Uterus (tissue), 4 donors: ENCODE results near the gene TMEM72. TPM values are rescaled to one million over a fixed set of nuclear protein-coding genes. Genes with fewer than 3 reads are reported as not detected.
"Not testable (repeated sequence)": the region's sequence is repeated elsewhere in the genome, so short reads cannot be mapped to it uniquely, and the experiment has no call there.

Experiments used
- DNase-seq, 2 donors: peaks; one replicate each; pipeline ENCODE4 v3.0.0-alpha.2; 2019 to 2020
- H3K27ac ChIP-seq, 2 donors: fragments of 200-600 bp; sonication (generic); 1 replicate in 1 of 2; 2 replicates in 1 of 2; pipeline ENCODE4 v1.5.1; 2016 to 2018
- H3K27me3 ChIP-seq, 2 donors: fragments of 200-600 bp; sonication (generic); one replicate each; pipeline ENCODE4 v1.5.1; 2018 to 2019; ENCODE audit warnings: control low read depth in 1 of 2
- H3K36me3 ChIP-seq, 2 donors: fragments of 200-600 bp; sonication (generic); one replicate each; pipeline ENCODE4 v1.5.1; 2019; ENCODE audit warnings: control low read depth in 1 of 2
- H3K4me1 ChIP-seq, 2 donors: fragments of 200-600 bp; sonication (generic); one replicate each; pipeline ENCODE4 v1.5.1; 2018 to 2019; ENCODE audit warnings: control low read depth in 1 of 2
- H3K4me3 ChIP-seq, 2 donors: fragments of 200-600 bp; sonication (generic); 1 replicate in 1 of 2; 2 replicates in 1 of 2; pipeline ENCODE4 v1.5.1; 2018 to 2019; ENCODE audit warnings: mild to moderate bottlenecking in 1 of 2
- H3K9me3 ChIP-seq, 2 donors: fragments of 200-600 bp; sonication (generic); one replicate each; pipeline ENCODE4 v1.5.1; 2019; ENCODE audit warnings: control low read depth in 1 of 2
- POLR2A ChIP-seq, 2 donors: fragments of 450-650 bp; IDR thresholded peaks; one replicate each; pipeline ENCODE4 v1.6.1; 2016; ENCODE audit warnings: antibody characterized with exemption in 2 of 2, mild to moderate bottlenecking in 1 of 2, moderate library complexity in 1 of 2
- intact Hi-C: fragments of 100-400 bp; cut with DNase I; formaldehyde crosslinking; loops from one replicate; pipeline ENCODE4 v1.15.1; 2023; ENCODE audit warnings: low total_unique reads
- total RNA-seq, 4 donors: library from RNA; depleted of rRNA in 3 of 4; stranded (reverse); fragments of >200 nt in 3 of 4; gene quantifications; one replicate each; pipeline versions ENCODE4 v1.1.0 to v1.2.4, GENCODE V29; 2014 to 2023
- TF ChIP-seq, protein P1 (sequence below), 4 experiments: fragments of 200-600 bp in 2 of 4; fragments of 450-650 bp in 2 of 4; sonication (generic) in 2 of 4; IDR thresholded peaks; one replicate each; pipeline ENCODE4 v1.5.1; 2016 to 2019; ENCODE audit warnings: antibody characterized with exemption in 4 of 4, mild to moderate bottlenecking in 2 of 4, moderate library complexity in 1 of 4
- donor health status: DM: yes; HTN: yes; CAD: no.

TMEM72 gene
- total RNA-seq, 4 donors from 2014 or later, result 0.69 TPM; not detected in 3

DNA sequence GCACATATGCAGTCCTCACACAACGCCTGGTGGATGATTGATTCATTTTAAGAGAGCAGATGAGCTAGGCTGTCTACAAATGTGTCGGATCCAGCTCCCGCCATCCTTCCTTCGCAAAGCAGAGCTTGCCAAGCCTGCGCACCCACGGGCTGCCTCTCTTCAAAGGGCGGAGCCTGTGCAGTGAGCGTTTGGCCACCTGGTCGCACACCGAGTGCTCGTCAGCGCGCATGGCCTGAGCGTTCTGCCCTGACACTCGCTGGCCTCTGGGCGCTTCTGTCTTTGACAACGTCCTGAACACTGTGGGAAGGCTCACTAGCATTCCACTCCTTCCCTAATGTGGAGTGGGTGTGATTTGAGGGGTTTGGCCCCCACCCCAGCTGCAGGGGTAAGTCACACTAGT, 47.1 kb upstream of the TMEM72 start:
- Histone ChIP-seq H3K4me1 (no peaks in the 10 kb centered on the region), H3K27me3 (no peaks in the 10 kb centered on the region), H3K9me3 (no peaks in the 10 kb centered on the region), H3K27ac (peak overlapping the region; percentile 71 to 81), H3K4me3 (peak overlapping the region; percentile 25 to 58), H3K36me3 (no peaks in the 10 kb centered on the region)
- intact Hi-C loops, result no loop called here
- TF ChIP-seq, protein P1, sequence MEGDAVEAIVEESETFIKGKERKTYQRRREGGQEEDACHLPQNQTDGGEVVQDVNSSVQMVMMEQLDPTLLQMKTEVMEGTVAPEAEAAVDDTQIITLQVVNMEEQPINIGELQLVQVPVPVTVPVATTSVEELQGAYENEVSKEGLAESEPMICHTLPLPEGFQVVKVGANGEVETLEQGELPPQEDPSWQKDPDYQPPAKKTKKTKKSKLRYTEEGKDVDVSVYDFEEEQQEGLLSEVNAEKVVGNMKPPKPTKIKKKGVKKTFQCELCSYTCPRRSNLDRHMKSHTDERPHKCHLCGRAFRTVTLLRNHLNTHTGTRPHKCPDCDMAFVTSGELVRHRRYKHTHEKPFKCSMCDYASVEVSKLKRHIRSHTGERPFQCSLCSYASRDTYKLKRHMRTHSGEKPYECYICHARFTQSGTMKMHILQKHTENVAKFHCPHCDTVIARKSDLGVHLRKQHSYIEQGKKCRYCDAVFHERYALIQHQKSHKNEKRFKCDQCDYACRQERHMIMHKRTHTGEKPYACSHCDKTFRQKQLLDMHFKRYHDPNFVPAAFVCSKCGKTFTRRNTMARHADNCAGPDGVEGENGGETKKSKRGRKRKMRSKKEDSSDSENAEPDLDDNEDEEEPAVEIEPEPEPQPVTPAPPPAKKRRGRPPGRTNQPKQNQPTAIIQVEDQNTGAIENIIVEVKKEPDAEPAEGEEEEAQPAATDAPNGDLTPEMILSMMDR (IDR thresholded peaks at IDR 0.05), result no peak
- TF ChIP-seq POLR2A (IDR thresholded peaks at IDR 0.05), result no peak
- DNase-seq, result peak in 1 of 2 donors; percentile 34

DNA sequence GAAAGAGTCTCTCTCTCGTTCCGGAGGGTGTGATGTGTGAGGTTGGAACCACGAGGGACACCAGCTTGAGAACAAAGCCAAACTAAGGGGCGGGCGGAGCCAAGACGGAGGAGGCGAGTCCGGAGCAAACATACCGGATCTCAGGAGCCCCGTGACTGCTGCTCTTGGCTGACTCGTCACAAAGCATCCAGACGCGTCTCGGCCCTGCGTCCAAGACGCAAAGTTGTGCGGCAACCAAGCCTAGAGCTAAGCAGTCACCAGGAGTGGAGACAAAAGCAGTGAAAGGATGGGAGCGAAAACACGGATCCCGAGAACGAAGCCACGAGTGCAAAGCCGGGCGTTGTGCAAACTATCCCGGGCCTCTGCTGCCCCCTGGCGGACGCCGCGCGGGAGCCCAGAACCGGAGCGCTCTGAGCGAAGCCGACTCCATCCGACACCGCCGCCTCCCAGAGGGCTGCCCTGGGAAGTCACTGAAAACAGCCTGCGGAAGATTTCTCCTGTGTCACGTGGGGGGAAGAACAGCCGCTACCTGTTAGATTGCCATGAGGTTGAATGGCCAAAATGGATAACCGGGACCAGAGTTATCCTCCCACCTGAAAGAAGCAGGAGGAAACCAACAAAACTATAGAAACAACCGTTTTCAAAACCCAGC, 46.4 kb upstream of the TMEM72 start:
- TF ChIP-seq POLR2A (IDR thresholded peaks at IDR 0.05), result peak; percentile 17 to 20
- TF ChIP-seq, protein P1 (IDR thresholded peaks at IDR 0.05), result peak; percentile 90 to 99 (median 98)
- peak overlapping the region; percentile 71 to 81 for H3K27ac ChIP-seq
- H3K9me3 ChIP-seq, result no peaks in the 10 kb centered on the region
- DNase-seq, result peak; percentile 92 to 95
- no peaks in the 10 kb centered on the region for H3K36me3 ChIP-seq
- H3K4me3 ChIP-seq, result peak overlapping the region; percentile 25 to 58
- no peaks in the 10 kb centered on the region for H3K4me1 ChIP-seq
- intact Hi-C loops, result no loop called here
- H3K27me3 ChIP-seq, result no peaks in the 10 kb centered on the region

DNA sequence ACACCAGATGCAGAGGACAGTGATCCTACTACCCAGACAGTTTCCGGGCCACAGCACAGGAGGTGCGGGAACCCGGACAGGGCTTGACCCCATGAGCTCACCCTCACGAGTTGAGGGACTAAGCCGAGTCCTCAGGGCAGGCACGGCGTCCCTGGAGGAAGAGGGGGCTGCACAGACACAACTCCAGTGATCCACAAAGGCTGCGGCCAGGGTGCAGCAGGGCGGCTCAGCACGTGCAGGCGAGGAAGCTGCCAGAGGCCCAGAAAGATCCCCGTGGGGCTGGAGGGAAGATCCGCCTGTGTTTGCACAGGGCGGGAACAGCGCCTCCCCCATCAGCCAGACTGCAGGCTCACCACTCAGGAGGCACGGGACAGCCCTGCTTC, 45.9 kb upstream of the TMEM72 start:
- Histone ChIP-seq H3K36me3 (no peaks in the 10 kb centered on the region), H3K27ac (peak overlapping the region; percentile 71 to 81), H3K4me1 (no peaks in the 10 kb centered on the region), H3K4me3 (peak overlapping the region in 1 of 2 donors; percentile 58), H3K9me3 (no peaks in the 10 kb centered on the region), H3K27me3 (no peaks in the 10 kb centered on the region)
- peak; percentile 43 to 64 for DNase-seq
- TF ChIP-seq POLR2A (IDR thresholded peaks at IDR 0.05), result no peak
- TF ChIP-seq, protein P1 (IDR thresholded peaks at IDR 0.05), result no peak
- intact Hi-C loops, result no loop called here

DNA sequence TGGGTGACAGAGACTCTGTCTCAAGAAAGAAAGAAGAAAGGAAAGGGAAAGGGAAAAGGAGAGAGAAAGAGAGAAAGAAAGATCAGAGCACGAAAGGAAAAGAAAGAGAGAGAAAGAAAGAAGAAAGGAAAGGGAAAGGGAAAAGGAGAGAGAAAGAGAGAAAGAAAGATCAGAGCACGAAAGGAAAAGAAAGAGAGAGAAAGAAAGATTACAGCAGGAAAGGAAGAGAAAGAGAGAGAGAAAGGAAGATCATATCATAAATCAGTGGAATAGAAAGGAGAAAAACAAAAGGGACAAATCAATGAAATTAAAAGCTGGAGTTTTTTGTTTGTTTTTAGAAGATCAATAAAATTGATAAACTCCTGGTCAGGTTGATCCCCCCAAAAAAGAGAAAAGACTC, 44.8 kb upstream of the TMEM72 start:
- H3K4me3 ChIP-seq, H3K36me3 ChIP-seq, DNase-seq, H3K27ac ChIP-seq, intact Hi-C loops, H3K4me1 ChIP-seq, H3K27me3 ChIP-seq, H3K9me3 ChIP-seq: not testable (repeated sequence)

DNA sequence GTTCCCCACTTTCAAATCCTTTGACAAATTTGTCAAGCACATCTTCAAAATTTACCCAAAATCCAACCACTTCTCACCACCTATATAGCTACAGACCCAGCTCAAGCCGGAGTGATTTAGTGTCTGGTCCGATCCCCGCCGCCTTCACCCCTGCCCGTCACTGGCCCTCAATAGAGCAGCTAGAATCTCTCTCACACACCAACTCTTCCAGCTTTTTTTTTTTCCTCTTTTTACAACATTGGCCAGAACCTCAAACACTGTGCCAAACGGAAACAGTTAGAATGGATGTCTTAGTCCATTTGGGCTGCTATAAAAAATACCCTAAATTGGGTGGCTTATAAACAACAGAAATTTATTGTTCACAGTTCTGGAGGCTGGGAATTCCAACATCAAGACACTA, 41.1 kb upstream of the TMEM72 start:
- intact Hi-C loops, result no loop called here
- Histone ChIP-seq H3K4me1 (no peaks in the 10 kb centered on the region), H3K27me3 (no peaks in the 10 kb centered on the region), H3K27ac (no peak overlapping the region), H3K9me3 (no peaks in the 10 kb centered on the region), H3K4me3 (no peak overlapping the region), H3K36me3 (no peaks in the 10 kb centered on the region)
- DNase-seq, result no peak
- TF ChIP-seq POLR2A (IDR thresholded peaks at IDR 0.05), result no peak
- TF ChIP-seq, protein P1 (IDR thresholded peaks at IDR 0.05), result no peak

DNA sequence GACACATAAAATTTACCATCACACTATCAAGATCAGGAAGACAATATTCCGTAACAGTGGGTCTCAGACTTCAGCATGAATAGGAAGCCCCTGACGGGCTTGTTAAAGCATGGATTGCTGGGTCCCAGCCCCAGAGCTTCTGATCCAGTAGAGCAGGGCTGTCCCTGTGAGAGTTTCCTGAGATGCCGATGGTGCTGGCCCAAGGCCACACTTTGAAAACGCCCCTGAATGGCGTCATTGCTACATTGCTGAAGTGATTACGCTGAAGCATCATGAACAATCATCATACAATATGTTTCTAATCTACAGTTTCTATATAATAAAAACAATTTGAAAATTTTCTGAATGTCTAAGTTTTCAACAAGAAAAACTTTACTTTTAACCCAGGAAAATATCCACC, 38.0 kb upstream of the TMEM72 start:
- Histone ChIP-seq H3K27ac (no peak overlapping the region), H3K4me1 (no peaks in the 10 kb centered on the region)
- intact Hi-C loops, result no loop called here

More for the DNA sequence above, 38.0 kb upstream of the TMEM72 start:
- no peaks in the 10 kb centered on the region for H3K9me3 ChIP-seq
- TF ChIP-seq POLR2A (IDR thresholded peaks at IDR 0.05), result no peak
- TF ChIP-seq, protein P1 (IDR thresholded peaks at IDR 0.05), result no peak
- DNase-seq, result no peak
- H3K4me3 ChIP-seq, result no peak overlapping the region
- no peaks in the 10 kb centered on the region for H3K27me3 ChIP-seq
- H3K36me3 ChIP-seq, result no peaks in the 10 kb centered on the region
